Measurements from ENCODE around the gene BDKRB2.

Gene BDKRB2

GRCh38 chr14:96177766-96178375 lies 26.8 kb upstream of the BDKRB2 start:
- no peak for DNase-seq

DNA sequence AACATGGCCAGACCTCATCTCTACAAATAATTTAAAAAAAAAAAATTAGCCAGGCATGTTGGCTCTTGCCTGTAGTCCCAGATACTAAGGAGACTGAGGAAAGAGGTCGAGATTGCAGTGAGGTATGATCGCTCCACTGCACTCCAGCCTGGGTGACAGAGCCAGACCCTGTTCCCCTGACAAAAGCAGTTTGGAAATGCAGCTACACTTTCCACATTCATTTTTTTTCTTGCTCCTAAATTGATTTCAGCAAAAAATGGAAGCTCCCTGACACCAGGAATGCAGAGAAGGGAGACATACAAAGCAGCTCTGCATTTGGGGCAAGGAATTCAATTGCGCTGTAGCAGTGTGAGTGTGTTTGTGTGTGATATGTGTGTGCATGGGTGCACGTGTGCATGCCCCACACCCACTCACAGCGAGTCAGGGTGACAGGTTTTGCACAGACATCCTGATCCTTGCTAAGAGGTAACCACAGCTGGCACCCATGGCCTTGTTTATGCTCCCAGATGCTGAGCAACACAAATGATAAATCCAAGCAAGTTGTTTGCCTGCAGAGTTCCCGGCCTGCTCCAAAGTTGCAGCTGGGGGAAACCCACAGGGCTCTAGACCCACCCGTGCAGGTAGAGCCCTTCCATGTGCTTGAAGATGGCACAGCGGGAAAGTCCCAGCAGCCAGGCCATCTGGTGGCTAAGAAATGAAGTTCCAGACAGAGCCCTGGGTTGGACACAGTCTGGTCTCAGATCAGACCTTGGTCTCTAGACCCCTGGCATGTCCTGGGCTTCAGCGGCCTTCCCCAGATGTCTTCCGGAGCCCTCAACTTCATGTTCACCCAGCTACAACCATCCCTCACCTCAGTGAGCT lies 25.9 kb upstream of the BDKRB2 start:
- no peak for DNase-seq

- DNase-seq: no peak
Measured at GRCh38 chr14:96180043-96180874, 24.4 kb upstream of the BDKRB2 start.

GRCh38 chr14:96181186-96182056 lies 23.2 kb upstream of the BDKRB2 start:
- DNase-seq: no peak

- DNase-seq: no peak
Measured at GRCh38 chr14:96182546-96182945, 22.1 kb upstream of the BDKRB2 start.

DNA sequence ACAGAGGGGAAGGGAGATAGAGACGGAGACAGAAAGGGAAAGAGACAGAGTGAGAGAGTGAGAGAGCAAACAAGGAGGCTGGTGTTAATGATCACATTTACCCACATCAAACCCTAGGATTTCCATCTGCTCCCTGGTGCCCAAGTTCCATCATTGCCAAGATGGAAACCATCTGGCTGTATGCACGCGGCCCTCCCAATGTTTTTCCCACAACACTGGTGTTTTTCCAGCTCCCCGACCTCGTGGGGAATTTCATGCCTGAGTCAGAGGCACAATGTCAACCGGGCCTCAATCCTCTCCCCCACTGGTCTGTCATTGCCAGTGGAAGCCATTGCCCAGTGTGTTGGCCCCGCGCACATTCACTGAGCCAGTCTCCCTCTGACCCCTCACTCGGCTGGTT lies 19.9 kb upstream of the BDKRB2 start:
- DNase-seq: no peak

GRCh38 chr14:96187216-96188031 lies 17.2 kb upstream of the BDKRB2 start:
- no peak for DNase-seq

DNA sequence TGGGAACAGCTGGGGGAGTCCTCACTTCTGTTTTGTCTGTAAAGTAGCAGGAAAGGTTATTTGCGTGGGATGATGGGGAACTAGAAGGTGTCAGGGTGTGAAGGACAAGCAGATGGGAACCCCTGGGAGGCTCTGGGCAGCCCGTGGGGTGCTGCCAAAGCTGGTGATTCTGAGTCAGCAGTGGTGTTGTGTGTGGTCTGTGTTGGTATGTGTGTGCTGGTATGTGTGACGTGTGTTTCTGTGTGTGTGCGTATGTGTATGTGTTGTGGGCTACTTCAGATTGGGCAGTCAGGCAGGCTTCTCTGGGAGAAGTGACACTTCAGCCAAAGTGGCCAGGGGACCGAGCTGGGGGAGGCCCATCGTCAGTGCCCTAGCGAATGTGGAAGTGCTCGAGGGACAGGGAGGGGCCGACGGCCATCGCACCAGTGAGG lies 15.3 kb upstream of the BDKRB2 start:
- DNase-seq: no peak

DNA sequence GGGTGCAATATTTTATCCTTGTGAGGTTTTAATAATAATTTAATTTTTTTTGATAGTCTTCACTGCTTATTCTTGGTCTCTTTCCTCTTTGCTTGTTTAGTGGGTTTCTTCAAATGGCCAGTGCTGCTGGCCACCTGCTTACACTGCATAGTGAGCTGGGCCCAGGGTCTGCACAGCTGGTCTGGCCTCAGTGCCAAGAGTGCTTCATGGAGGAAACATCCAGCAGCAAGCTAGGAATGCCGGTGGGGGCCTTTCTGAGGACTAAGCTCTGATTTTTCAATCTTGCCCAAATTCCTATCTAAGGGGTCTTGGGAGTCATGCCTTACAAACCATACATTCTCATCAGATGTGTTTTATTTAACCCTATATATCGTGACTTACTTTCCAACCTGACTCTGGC lies 13.3 kb upstream of the BDKRB2 start:
- DNase-seq: no peak

- DNase-seq: no peak
Measured at GRCh38 chr14:96191841-96192462, 12.7 kb upstream of the BDKRB2 start.

DNA sequence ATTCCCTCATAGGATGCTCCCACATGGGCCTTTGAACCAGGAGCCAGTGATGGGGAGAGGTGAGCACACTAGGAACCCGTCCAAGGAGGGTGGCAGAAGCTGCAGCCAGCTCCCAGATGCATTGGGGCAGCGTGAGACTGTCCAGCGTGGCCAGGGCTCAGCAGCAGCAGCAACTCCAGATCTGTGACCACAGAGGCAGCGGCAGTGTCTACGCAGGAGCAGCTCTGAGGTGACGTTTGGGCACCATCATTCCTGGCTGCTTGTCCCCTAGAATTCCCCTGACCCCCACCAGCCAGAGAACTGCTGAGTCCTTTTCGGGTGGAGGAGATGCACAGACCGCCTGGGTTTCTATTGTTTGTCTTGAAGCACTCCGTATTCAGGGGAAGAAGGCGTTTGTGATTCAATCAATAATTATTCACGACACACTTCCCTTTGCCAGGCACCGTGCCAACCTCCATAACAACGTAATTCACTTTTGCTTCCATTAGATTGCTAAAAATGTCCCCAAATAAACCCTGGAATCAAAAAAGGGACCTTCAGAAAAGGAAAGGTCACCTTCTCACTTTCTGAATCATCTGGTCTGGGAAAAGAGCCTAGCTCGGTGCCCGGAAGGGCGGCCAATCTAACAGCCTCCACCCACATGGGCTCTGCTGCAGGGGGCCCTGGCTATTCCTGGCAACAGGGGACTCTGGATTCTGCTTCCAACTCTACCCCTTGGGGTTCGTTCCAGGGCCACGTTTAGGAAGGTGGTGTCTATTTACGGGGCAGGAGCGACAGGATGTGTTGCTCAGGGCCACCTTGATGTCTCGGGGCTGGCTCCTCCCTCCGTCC lies 11.4 kb upstream of the BDKRB2 start:
- DNase-seq: no peak

- DNase-seq: no peak
Measured at GRCh38 chr14:96194262-96194656, 10.4 kb upstream of the BDKRB2 start.

GRCh38 chr14:96194657-96195431 lies 9.8 kb upstream of the BDKRB2 start:
- DNase-seq: no peak

- no peak for DNase-seq
Measured at GRCh38 chr14:96195441-96196081, 9.1 kb upstream of the BDKRB2 start.

DNA sequence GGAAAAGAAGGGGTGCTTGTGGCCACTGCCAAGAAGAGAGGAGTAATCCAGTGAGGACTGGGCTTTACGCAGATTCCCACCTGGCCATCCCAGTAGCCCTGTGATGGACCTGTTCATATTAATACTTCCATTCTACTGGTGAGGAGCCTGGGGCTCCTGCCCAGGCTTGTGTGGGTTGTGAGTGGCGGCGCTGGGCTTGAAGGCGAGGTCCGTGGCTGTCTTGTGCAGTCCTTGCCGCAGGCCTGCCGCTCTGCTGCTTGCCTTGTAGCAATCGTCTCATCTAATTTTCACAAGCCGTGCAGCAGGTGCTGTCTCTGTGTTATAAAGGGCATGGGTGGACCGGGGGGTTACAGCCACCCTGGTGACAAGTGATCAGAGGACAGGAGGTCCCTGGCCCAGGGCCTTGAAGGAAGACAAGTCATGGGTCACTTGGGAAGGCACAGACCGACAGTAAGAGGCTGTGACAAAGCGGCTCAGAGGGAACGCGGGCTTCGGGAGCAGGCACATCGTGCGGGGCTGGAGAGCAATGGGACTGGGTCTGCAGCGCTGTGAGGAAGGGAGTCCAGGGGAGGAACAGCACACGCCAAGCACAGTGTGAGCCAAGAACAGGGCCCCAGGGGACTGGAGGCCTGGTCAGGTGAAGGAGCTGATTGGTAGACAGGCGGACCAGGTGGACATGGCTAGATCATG lies 7.3 kb upstream of the BDKRB2 start:
- DNase-seq: no peak

GRCh38 chr14:96197969-96198368 lies 6.7 kb upstream of the BDKRB2 start:
- no peak for DNase-seq

DNA sequence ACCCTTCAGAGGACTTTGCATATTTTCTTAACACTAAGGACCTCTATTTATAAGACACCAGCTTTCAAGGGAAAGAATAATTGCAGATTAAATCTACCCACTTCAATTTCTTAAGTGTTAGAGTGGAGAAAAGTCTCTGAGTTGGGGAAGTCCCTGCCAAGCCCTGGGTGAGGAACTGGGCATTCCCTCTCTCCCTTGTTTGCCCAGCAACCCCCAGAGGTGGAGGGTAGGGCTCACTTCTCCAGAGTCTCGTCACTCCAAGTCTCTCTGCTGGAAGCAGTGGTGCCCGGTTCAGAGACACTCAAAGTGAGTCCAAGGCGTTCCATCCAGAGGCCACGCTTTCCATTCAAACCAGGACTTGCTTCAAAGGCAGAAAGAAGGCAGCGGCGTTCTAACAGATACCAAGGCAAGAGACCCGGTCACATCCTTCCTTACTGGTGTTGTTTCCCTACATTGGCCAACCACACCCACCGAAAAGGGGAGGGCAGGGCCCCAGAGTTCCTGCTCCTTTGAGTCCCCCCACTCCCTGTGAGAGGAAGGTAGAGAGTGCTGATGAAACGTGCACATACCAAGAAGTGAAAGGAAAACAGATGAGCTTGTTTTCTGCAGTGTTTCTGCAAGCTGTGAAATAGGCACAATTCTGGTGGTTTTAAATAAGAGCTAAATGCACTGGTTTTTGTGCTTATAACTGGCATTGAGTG lies 6.1 kb upstream of the BDKRB2 start:
- DNase-seq: no peak

GRCh38 chr14:96201157-96201556 lies 3.5 kb upstream of the BDKRB2 start:
- no peak for DNase-seq
